Right ventricle myocardium superior (tissue), 1 donor: ENCODE data around the gene SUN5. TPM values are rescaled to one million over a fixed set of nuclear protein-coding genes. Genes with fewer than 3 reads are reported as not detected.

Experiments used
- ATAC-seq: fragments of 200-7000 bp; cut with Tn5 transposase; one replicate; pipeline ENCODE4 v1.9.1; 2020; ENCODE audit warnings: mild to moderate bottlenecking; ENCODE audit not compliant: poor library complexity
- DNase-seq: peaks from one replicate; pipeline ENCODE4 v3.0.0-alpha.2; 2020
- intact Hi-C: fragments of 100-400 bp; cut with DNase I; formaldehyde crosslinking; loops from one replicate; pipeline ENCODE4 v1.11.2; 2022
- total RNA-seq: library from RNA; stranded (reverse); fragmentation: NEBNext Ultra II Directional; extraction: Animal tissue kit (Norgen Biotek cat#: 25700); gene quantifications from one replicate; pipeline ENCODE4 v1.2.1, GENCODE V29; 2021
- donor health status: DM: no; HTN: yes; CAD: no; lungs with severe emphysema.

Gene SUN5
- total RNA-seq, 1 donor from 2014 or later = not detected

- ATAC-seq (no peak), DNase-seq (no peak)
- intact Hi-C loops = no loop called here
Measured at GRCh38 chr20:33027769-33028751, 23.8 kb upstream of the SUN5 start.

GRCh38 chr20:33026779-33027759 lies 22.8 kb upstream of the SUN5 start:
- DNase-seq (no peak), ATAC-seq (no peak)
- intact Hi-C loops = no loop called here

- DNase-seq = no peak
Measured at GRCh38 chr20:33026072-33026778, 22.0 kb upstream of the SUN5 start.

GRCh38 chr20:33025318-33025876 lies 21.2 kb upstream of the SUN5 start:
- ATAC-seq (no peak), DNase-seq (no peak)
- intact Hi-C loops = no loop called here

More at GRCh38 chr20:33026072-33026778, 22.0 kb upstream of the SUN5 start:
- intact Hi-C loops = no loop called here
- no peak for ATAC-seq

- DNase-seq (no peak), ATAC-seq (no peak)
- intact Hi-C loops = no loop called here
Measured at GRCh38 chr20:33024609-33025317, 20.5 kb upstream of the SUN5 start.

GRCh38 chr20:33024243-33024560 lies 20.0 kb upstream of the SUN5 start:
- intact Hi-C loops = no loop called here
- ATAC-seq = no peak
- no peak for DNase-seq

- DNase-seq = no peak
- no peak for ATAC-seq
- intact Hi-C loops = no loop called here
Measured at GRCh38 chr20:33023439-33024242, 19.4 kb upstream of the SUN5 start.

- intact Hi-C loops = no loop called here
- DNase-seq = no peak
- ATAC-seq = no peak
Measured at GRCh38 chr20:33022694-33023438, 18.6 kb upstream of the SUN5 start.

- ATAC-seq (no peak), DNase-seq (no peak)
Measured at GRCh38 chr20:33022289-33022688, 18.1 kb upstream of the SUN5 start.

GRCh38 chr20:33021879-33022278 lies 17.6 kb upstream of the SUN5 start:
- intact Hi-C loops = no loop called here
- no peak for ATAC-seq

More at GRCh38 chr20:33022289-33022688, 18.1 kb upstream of the SUN5 start:
- intact Hi-C loops = no loop called here

GRCh38 chr20:33020278-33021161 lies 16.3 kb upstream of the SUN5 start:
- no peak for DNase-seq
- ATAC-seq = no peak
- intact Hi-C loops = no loop called here

More at GRCh38 chr20:33021879-33022278, 17.6 kb upstream of the SUN5 start:
- DNase-seq = no peak

GRCh38 chr20:33019465-33020277 lies 15.4 kb upstream of the SUN5 start:
- no peak for ATAC-seq
- intact Hi-C loops = no loop called here

GRCh38 chr20:33018169-33018931 lies 14.1 kb upstream of the SUN5 start:
- intact Hi-C loops = no loop called here
- no peak for ATAC-seq
- DNase-seq = no peak

More at GRCh38 chr20:33019465-33020277, 15.4 kb upstream of the SUN5 start:
- DNase-seq = no peak

- ATAC-seq (no peak), DNase-seq (no peak)
- intact Hi-C loops = no loop called here
Measured at GRCh38 chr20:33017542-33017941, 13.3 kb upstream of the SUN5 start.
